NCI-H345 treated with DMSO at 0.1 percent for 48 hours (cell line): ENCODE measurements around the gene CHCT1.
"Not testable (repeated sequence)": the region's sequence is repeated elsewhere in the genome, so short reads cannot be mapped to it uniquely, and the experiment has no call there.

Source experiments
- DNase-seq: peaks from one replicate; lab custom pipeline; 2025; ENCODE audit not compliant: unreplicated experiment; lab: John Stamatoyannopoulos, UW

CHCT1 gene

GRCh38 chr17:60422162-60422665, at the start of gene CHCT1:
Gene CHCT1, plus strand, starts transcription at chr17:60422489. Its CDS starts 104 bp downstream, at chr17:60422593.
- DNase-seq: no peak

- no peak for DNase-seq
Observed at GRCh38 chr17:60372790-60373483, 49.4 kb upstream of the CHCT1 start.

- DNase-seq: not testable (repeated sequence)
Observed at GRCh38 chr17:60378187-60378586, 44.1 kb upstream of the CHCT1 start.

GRCh38 chr17:60379461-60379860, 42.8 kb upstream of the CHCT1 start:
- DNase-seq: not testable (repeated sequence)

GRCh38 chr17:60381958-60382357, 40.3 kb upstream of the CHCT1 start:
- no peak for DNase-seq

GRCh38 chr17:60383379-60383778, 38.9 kb upstream of the CHCT1 start:
- peak; percentile 64 for DNase-seq

- DNase-seq: not testable (repeated sequence)
Observed at GRCh38 chr17:60384921-60385320, 37.4 kb upstream of the CHCT1 start.

GRCh38 chr17:60386147-60387058, 35.9 kb upstream of the CHCT1 start:
- no peak for DNase-seq

- no peak for DNase-seq
Observed at GRCh38 chr17:60387666-60388065, 34.6 kb upstream of the CHCT1 start.

- DNase-seq: no peak
Observed at GRCh38 chr17:60388742-60389141, 33.5 kb upstream of the CHCT1 start.

- DNase-seq: no peak
Observed at GRCh38 chr17:60390186-60390585, 32.1 kb upstream of the CHCT1 start.

- DNase-seq: no peak
Observed at GRCh38 chr17:60390925-60391470, 31.3 kb upstream of the CHCT1 start.

- peak; percentile 21 for DNase-seq
Observed at GRCh38 chr17:60391471-60392041, 30.7 kb upstream of the CHCT1 start.

- peak; percentile 86 for DNase-seq
Observed at GRCh38 chr17:60392042-60392844, 30.0 kb upstream of the CHCT1 start, which contains the start of gene USP32. Gene USP32, minus strand, starts transcription at chr17:60392133. Its CDS starts 194 bp downstream, at chr17:60391939.

- peak; percentile 67 for DNase-seq
Observed at GRCh38 chr17:60392845-60393702, 29.2 kb upstream of the CHCT1 start.

GRCh38 chr17:60393840-60394723, 28.2 kb upstream of the CHCT1 start:
- DNase-seq: no peak

- peak; percentile 4 for DNase-seq
Observed at GRCh38 chr17:60395508-60396065, 26.7 kb upstream of the CHCT1 start.

GRCh38 chr17:60396412-60396811, 25.9 kb upstream of the CHCT1 start:
- DNase-seq: no peak
